Spleen (tissue), 11 donors: ENCODE data around the gene SLC24A3. TPM values are rescaled to one million over a fixed set of nuclear protein-coding genes. Genes with fewer than 3 reads are reported as not detected.

ENCODE experiments used
- DNase-seq: peaks from one replicate; pipeline ENCODE4 v3.0.0-alpha.2; 2020
- H3K27ac ChIP-seq, 8 donors: fragments of 200-600 bp; sonication (generic) in 7 of 8; 1 replicate in 4 of 8; 2 replicates in 4 of 8; pipeline versions ENCODE4 v1.5.0 to v1.8.0; 2016 to 2021; ENCODE audit warnings: inconsistent platforms in 4 of 8, mild to moderate bottlenecking in 4 of 8, moderate library complexity in 1 of 8
- H3K27me3 ChIP-seq, 7 donors: fragments of 200-600 bp; sonication (generic) in 6 of 7; replicated peaks in 1 of 7; 1 replicate in 4 of 7; 2 replicates in 3 of 7; pipeline versions ENCODE4 v1.5.0 to v1.8.0; 2016 to 2021; ENCODE audit warnings: inconsistent platforms in 3 of 7, mild to moderate bottlenecking in 1 of 7
- H3K36me3 ChIP-seq, 6 donors: fragments of 200-600 bp; sonication (generic) in 5 of 6; 1 replicate in 4 of 6; 2 replicates in 2 of 6; pipeline versions ENCODE4 v1.5.0 to v1.8.0; 2016 to 2021; ENCODE audit warnings: inconsistent platforms in 2 of 6
- H3K4me1 ChIP-seq, 6 donors: fragments of 200-600 bp; sonication (generic) in 5 of 6; 1 replicate in 3 of 6; 2 replicates in 3 of 6; pipeline versions ENCODE4 v1.5.0 to v1.8.0; 2016 to 2021; ENCODE audit warnings: inconsistent platforms in 3 of 6
- H3K4me3 ChIP-seq, 8 donors: fragments of 200-600 bp; sonication (generic) in 7 of 8; 1 replicate in 4 of 8; 2 replicates in 4 of 8; pipeline versions ENCODE4 v1.5.0 to v1.8.0; 2016 to 2021; ENCODE audit warnings: inconsistent platforms in 4 of 8, mild to moderate bottlenecking in 4 of 8, moderate library complexity in 2 of 8
- H3K9me3 ChIP-seq, 8 donors: fragments of 200-600 bp; sonication (generic) in 7 of 8; 1 replicate in 4 of 8; 2 replicates in 4 of 8; pipeline versions ENCODE4 v1.5.0 to v1.8.0; 2016 to 2021; ENCODE audit warnings: inconsistent platforms in 4 of 8
- CTCF ChIP-seq, 11 experiments: fragments of 200-600 bp in 7 of 11; fragments of 450-650 bp in 4 of 11; sonication (generic) in 4 of 11; IDR thresholded peaks in 8 of 11; conservative IDR thresholded peaks in 3 of 11; 1 replicate in 7 of 11; 2 replicates in 4 of 11; pipeline versions ENCODE4 v1.4.0 to v1.8.0; 2016 to 2021; ENCODE audit warnings: antibody characterized with exemption in 11 of 11, inconsistent platforms in 4 of 11, mild to moderate bottlenecking in 1 of 11
- POLR2A ChIP-seq, 3 donors: fragments of 450-650 bp; IDR thresholded peaks; one replicate each; pipeline ENCODE4 v1.5.1; 2017; ENCODE audit warnings: antibody characterized with exemption in 3 of 3, mild to moderate bottlenecking in 1 of 3
- POLR2AphosphoS5 ChIP-seq, 3 donors: sonication (generic); formaldehyde crosslinking; IDR thresholded peaks; one replicate each; pipeline ENCODE4 v1.5.1; 2017; ENCODE audit warnings: antibody characterized with exemption in 3 of 3
- WGBS, 5 donors: extraction: QIAGEN DNeasy Blood & Tissue Kit in 3 of 5; methylation state at CpG; one replicate each; pipeline versions ENCODE4 v1.1.5 to v1.1.7; 2013 to 2018; 5-methylcytosine and 5-hydroxymethylcytosine counted together
- intact Hi-C: fragments of 100-400 bp; cut with DNase I; formaldehyde crosslinking; loops from one replicate; pipeline ENCODE4 v1.15.0; 2023; ENCODE audit warnings: low total_unique reads
- polyA plus RNA-seq, 3 donors: library from polyadenylated mRNA; stranded (reverse); fragments of 200-250 nt; gene quantifications; one replicate each; pipeline ENCODE4 v1.2.1, GENCODE V29; 2013
- total RNA-seq, 7 donors: library from RNA; depleted of rRNA in 3 of 7; stranded (reverse); fragments of >200 nt in 3 of 7; fragmentation: NEBNext Ultra II Directional in 4 of 7; extraction: Animal tissue kit (Norgen Biotek cat#: 25700) in 4 of 7; gene quantifications; one replicate each; pipeline versions ENCODE4 v1.1.0 to v1.2.1, GENCODE V29; 2016 to 2021
- donor health status: healthy with polysubstance abuse.
- donor health status: DM: no; HTN: no; CAD: no; lungs with moderate emphysema.
- donor health status: DM: no; HTN: no; CAD: no.
- donor health status: Bipolar disorder and iron deficiency.
- donor health status: healthy.
- donor health status: DM: no; HTN: no; CAD: no.
- donor health status: DM: yes; HTN: yes; CAD: no.

The SLC24A3 gene
- total and polyA plus RNA-seq, 10 donors, result 0.37 to 3.9 (median 2.6) TPM

GRCh38 chr20:19446246-19446645 is 233.8 kb downstream of the SLC24A3 start:
- WGBS, 5 donors, result 91 to 96% (median 93%) methylated on average over 4 of the region's 4 CpGs

GRCh38 chr20:19448632-19449031 is 236.2 kb downstream of the SLC24A3 start:
- no peaks in the 10 kb centered on the region for H3K4me1 ChIP-seq
- peaks cover 0 to 9% (median 5%) of the 10 kb centered on the region in 8 donors for H3K9me3 ChIP-seq
- whole genome bisulfite sequencing, 5 donors, result 90 to 100% (median 95%) methylated on average over 1 of the region's 1 CpG
- intact Hi-C loops, result no loop called here
- H3K36me3 ChIP-seq, result no peaks in the 10 kb centered on the region
- no peaks in the 10 kb centered on the region for H3K27me3 ChIP-seq
- TF ChIP-seq POLR2A (IDR thresholded peaks at IDR 0.05) (no peak), CTCF (IDR thresholded peaks at IDR 0.05 in 8 of 11, conservative IDR thresholded peaks at IDR 0.05 in 3 of 11) (no peak), POLR2AphosphoS5 (IDR thresholded peaks at IDR 0.05) (no peak)
- no peak overlapping the region for H3K27ac ChIP-seq
- no peak for DNase-seq
- H3K4me3 ChIP-seq, result no peak overlapping the region

More at GRCh38 chr20:19446246-19446645, 233.8 kb downstream of the SLC24A3 start:
- no peaks in the 10 kb centered on the region for H3K36me3 ChIP-seq
- no peak for DNase-seq
- peaks cover 0 to 30% (median 20%) of the 10 kb centered on the region in 8 donors for H3K9me3 ChIP-seq
- intact Hi-C loops, result no loop called here
- H3K27ac ChIP-seq, result no peak overlapping the region
- TF ChIP-seq CTCF (IDR thresholded peaks at IDR 0.05 in 8 of 11, conservative IDR thresholded peaks at IDR 0.05 in 3 of 11), result no peak
- no peaks in the 10 kb centered on the region for H3K27me3 ChIP-seq
- no peaks in the 10 kb centered on the region for H3K4me1 ChIP-seq
- H3K4me3 ChIP-seq, result no peak overlapping the region

GRCh38 chr20:19449051-19449450 is 236.6 kb downstream of the SLC24A3 start:
- no peak for DNase-seq
- H3K36me3 ChIP-seq, result no peaks in the 10 kb centered on the region
- H3K27ac ChIP-seq, result no peak overlapping the region
- no peaks in the 10 kb centered on the region for H3K4me1 ChIP-seq
- no peak overlapping the region for H3K4me3 ChIP-seq
- TF ChIP-seq POLR2A (IDR thresholded peaks at IDR 0.05) (no peak), POLR2AphosphoS5 (IDR thresholded peaks at IDR 0.05) (no peak), CTCF (IDR thresholded peaks at IDR 0.05 in 8 of 11, conservative IDR thresholded peaks at IDR 0.05 in 3 of 11) (no peak)
- H3K9me3 ChIP-seq, result peaks cover 0 to 5% (median 2%) of the 10 kb centered on the region in 8 donors
- intact Hi-C loops, result no loop called here
- WGBS, 5 donors, result 66 to 87% (median 78%) methylated on average over 5 to 8 of the region's 8 CpGs
- H3K27me3 ChIP-seq, result no peaks in the 10 kb centered on the region

GRCh38 chr20:19451231-19451922 is 238.9 kb downstream of the SLC24A3 start:
- intact Hi-C loops, result no loop called here
- Histone ChIP-seq H3K36me3 (no peaks in the 10 kb centered on the region), H3K27ac (no peak overlapping the region), H3K4me3 (no peak overlapping the region), H3K27me3 (no peaks in the 10 kb centered on the region), H3K4me1 (no peaks in the 10 kb centered on the region), H3K9me3 (no peaks in the 10 kb centered on the region)
- DNase-seq, result no peak
- 50 to 69% (median 67%) methylated on average over 8 of the region's 8 CpGs for WGBS, 5 donors
- TF ChIP-seq POLR2AphosphoS5 (IDR thresholded peaks at IDR 0.05) (no peak), POLR2A (IDR thresholded peaks at IDR 0.05) (no peak), CTCF (IDR thresholded peaks at IDR 0.05 in 8 of 11, conservative IDR thresholded peaks at IDR 0.05 in 3 of 11) (no peak)
